Small intestine (tissue), 7 donors: ENCODE measurements around the gene NOX3. TPM values are rescaled to one million over a fixed set of nuclear protein-coding genes. Genes with fewer than 3 reads are reported as not detected.

Experiments used
- DNase-seq, 2 donors: peaks; one replicate each; pipeline versions ENCODE4 v3.0.0 to v3.0.0-alpha.2; 2013
- FAIRE-seq: peaks from 2 replicates; lab custom pipeline; 2012; peaks lifted over from hg19 to GRCh38; lab: Jason Lieb, UNC
- H3K27ac ChIP-seq, 3 donors: one replicate each; pipeline ENCODE4 v1.5.1; 2013; ENCODE audit warnings: low read length in 2 of 3, mild to moderate bottlenecking in 2 of 3, control low read depth in 1 of 3, inconsistent platforms in 1 of 3, low read depth in 1 of 3, moderate library complexity in 1 of 3
- H3K27me3 ChIP-seq, 3 donors: one replicate each; pipeline ENCODE4 v1.6.1; 2013; ENCODE audit warnings: low read length in 3 of 3, inconsistent platforms in 1 of 3; ENCODE audit not compliant: control insufficient read depth in 3 of 3, insufficient read depth in 3 of 3
- H3K36me3 ChIP-seq, 3 donors: one replicate each; pipeline ENCODE4 v1.6.1; 2013; ENCODE audit warnings: low read length in 3 of 3, inconsistent platforms in 1 of 3, low read depth in 1 of 3, mild to moderate bottlenecking in 1 of 3, moderate library complexity in 1 of 3; ENCODE audit not compliant: control insufficient read depth in 3 of 3, insufficient read depth in 2 of 3
- H3K4me1 ChIP-seq, 3 donors: one replicate each; pipeline ENCODE4 v1.6.1; 2013; ENCODE audit warnings: low read length in 2 of 3, inconsistent platforms in 1 of 3, low read depth in 1 of 3, mild to moderate bottlenecking in 1 of 3, moderate library complexity in 1 of 3; ENCODE audit not compliant: control insufficient read depth in 3 of 3, insufficient read depth in 2 of 3
- H3K4me3 ChIP-seq, 3 donors: one replicate each; pipeline ENCODE4 v1.5.1; 2013; ENCODE audit warnings: low read length in 3 of 3, control low read depth in 1 of 3, inconsistent platforms in 1 of 3, low read depth in 1 of 3, mild to moderate bottlenecking in 1 of 3, moderate library complexity in 1 of 3
- H3K9me3 ChIP-seq, 2 donors: one replicate each; pipeline ENCODE4 v1.6.1; 2013; ENCODE audit warnings: low read depth in 1 of 2, low read length in 1 of 2; ENCODE audit not compliant: control insufficient read depth in 2 of 2, insufficient read depth in 1 of 2
- WGBS, 3 donors: extraction: QIAGEN DNeasy Blood & Tissue Kit; methylation state at CpG; one replicate each; pipeline ENCODE4 v1.1.7; 2013; 5-methylcytosine and 5-hydroxymethylcytosine counted together
- polyA plus RNA-seq, 4 donors: library from polyadenylated mRNA; stranded (reverse) in 3 of 4; unstranded in 1 of 4; fragments of 200-250 nt in 3 of 4; fragments of 120-200 nt in 1 of 4; gene quantifications; one replicate each; pipeline versions ENCODE4 v1.2.1 to v1.2.3, GENCODE V29; 2013
- donor health status: healthy with polysubstance abuse.
- donor health status: control.
- donor health status: control.
- donor health status: Bipolar disorder and iron deficiency.
- donor health status: healthy.

Gene NOX3
- polyA plus RNA-seq, 4 donors, result not detected

DNA sequence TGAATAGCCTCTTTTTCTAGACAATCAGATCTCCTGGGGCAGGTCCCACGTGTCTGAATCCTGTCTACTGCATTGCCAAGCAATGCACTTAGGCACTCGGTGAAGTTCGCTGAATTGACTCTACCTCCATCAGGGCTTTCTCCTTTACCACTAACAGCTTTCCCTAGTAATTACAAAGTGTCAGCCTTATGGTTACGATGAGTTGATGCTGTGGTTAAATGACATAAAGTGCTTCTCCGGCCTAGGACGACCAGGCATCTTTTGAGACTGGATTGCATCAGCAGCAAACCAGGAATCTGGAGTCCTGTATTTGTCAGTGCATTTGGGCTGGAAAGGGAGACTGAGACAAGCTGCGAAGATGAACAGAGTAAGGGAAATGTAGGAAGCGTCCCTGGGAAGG, 21.5 kb downstream of the NOX3 start:
- H3K27ac ChIP-seq, result no peak overlapping the region
- no peak overlapping the region for H3K4me3 ChIP-seq
- H3K27me3 ChIP-seq, result no peaks in the 10 kb centered on the region
- FAIRE-seq (no peak), DNase-seq (no peak)
- no peaks in the 10 kb centered on the region for H3K36me3 ChIP-seq
- H3K9me3 ChIP-seq, result no peaks in the 10 kb centered on the region
- 75 to 89% (median 84%) methylated on average over 8 of the region's 8 CpGs for WGBS, 3 donors
- no peaks in the 10 kb centered on the region for H3K4me1 ChIP-seq

DNA sequence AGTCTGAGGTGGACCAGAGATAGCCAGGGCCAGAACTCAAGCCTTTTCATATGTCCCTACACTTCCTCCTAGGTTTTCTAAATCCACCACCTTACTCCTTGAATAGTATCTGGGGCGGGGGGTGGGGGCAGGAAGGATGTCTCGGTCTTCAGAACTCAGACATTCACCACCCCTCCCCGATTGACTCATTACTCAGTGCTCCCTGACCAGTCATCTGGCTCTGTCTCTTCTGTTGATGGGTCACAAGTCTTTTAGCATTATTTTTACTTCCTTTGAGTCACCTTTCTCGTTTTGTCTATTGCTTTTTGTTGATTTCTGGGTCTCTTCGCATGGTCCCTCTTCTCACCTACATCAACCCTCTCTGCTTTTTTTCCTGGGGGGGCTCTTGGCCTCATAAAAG, 23.3 kb downstream of the NOX3 start:
- Histone ChIP-seq H3K4me3 (no peak overlapping the region), H3K27me3 (no peaks in the 10 kb centered on the region), H3K9me3 (no peaks in the 10 kb centered on the region), H3K27ac (no peak overlapping the region), H3K4me1 (no peaks in the 10 kb centered on the region), H3K36me3 (no peaks in the 10 kb centered on the region)
- no peak for FAIRE-seq
- no peak for DNase-seq
- 74 to 85% (median 83%) methylated on average over 5 of the region's 5 CpGs for WGBS, 3 donors

DNA sequence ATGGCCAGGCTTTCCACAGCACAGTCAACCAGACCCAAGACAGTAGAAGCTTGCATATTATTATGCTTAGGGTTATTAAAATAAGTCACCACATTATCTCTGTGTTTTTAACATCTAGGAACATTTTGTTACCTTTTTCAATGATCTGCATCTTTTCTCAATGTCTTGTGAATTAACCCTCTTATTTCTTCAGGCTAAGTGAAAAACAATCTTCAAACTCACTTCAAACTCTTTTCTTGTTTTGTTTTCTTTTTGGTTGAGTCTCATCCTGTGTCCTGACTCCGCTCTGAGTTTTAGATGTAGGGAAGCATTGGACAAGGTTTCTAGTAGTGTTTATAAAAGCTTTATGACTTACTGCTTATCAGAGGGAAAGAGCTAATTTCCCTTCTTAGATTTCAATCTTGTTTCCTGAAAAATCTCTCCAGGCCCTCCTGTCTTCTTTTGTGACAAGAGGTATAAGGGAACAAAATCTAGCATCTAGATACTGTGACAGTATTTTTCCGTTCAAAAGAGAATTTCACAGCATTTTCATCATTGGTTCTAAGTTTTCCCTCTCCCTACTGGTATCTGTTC, 26.2 kb downstream of the NOX3 start:
- H3K27me3 ChIP-seq, result no peaks in the 10 kb centered on the region
- FAIRE-seq, result no peak

DNA sequence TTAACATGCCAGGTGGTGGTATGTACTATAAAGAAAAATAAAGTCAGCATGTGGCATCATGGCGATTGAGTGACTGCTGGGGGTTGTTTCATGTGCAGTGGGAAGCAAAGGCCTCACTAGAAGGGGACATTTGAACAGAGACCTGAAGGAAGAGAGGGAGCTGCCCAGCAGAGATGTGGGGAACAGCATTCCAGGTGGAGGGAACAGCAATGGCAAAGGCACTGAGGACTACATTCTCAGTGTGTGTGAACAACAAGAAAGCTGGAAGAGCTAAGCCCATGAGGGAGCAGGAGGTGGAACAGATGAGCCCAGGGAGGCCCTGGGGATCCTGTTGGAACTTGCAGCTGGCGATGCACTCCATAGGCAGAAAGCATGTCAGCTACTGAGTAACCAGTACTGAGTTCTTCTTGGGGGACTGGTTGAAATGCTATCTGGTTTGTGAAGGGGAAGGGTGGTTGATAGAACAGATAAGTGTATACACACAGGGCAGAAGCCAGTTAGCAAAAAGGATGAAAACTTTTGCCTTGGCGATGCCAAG, 29.2 kb downstream of the NOX3 start:
- Histone ChIP-seq H3K27ac (no peak overlapping the region), H3K27me3 (no peaks in the 10 kb centered on the region), H3K4me1 (no peaks in the 10 kb centered on the region), H3K9me3 (no peaks in the 10 kb centered on the region), H3K36me3 (no peaks in the 10 kb centered on the region), H3K4me3 (no peak overlapping the region)
- no peak for FAIRE-seq
- WGBS, 3 donors, result 93 to 94% (median 94%) methylated on average over 3 of the region's 3 CpGs
- DNase-seq, result no peak

More for the DNA sequence above, 26.2 kb downstream of the NOX3 start:
- Histone ChIP-seq H3K36me3 (no peaks in the 10 kb centered on the region), H3K4me3 (no peak overlapping the region), H3K4me1 (no peaks in the 10 kb centered on the region), H3K27ac (no peak overlapping the region), H3K9me3 (no peaks in the 10 kb centered on the region)
- DNase-seq, result no peak
- 81 to 85% (median 82%) methylated on average over 2 of the region's 2 CpGs for WGBS, 3 donors

DNA sequence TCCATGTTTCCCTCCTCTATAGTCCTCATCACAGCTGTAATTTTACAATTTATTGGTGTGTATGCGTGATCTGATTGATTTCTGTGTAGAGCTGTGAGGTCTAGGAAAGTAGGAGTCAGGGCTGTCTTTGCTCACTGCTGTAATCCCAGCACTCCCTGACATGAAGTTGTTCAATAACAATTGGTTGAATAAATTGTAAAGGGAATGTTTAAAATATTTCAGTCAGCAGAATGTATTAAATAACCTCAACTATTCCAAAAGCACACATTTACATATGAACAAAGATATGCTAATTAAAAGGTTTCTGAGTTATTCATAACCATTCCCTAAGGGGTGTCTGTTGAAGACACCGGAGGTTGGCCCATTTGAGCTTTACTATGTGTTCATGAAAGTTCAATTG, 31.5 kb downstream of the NOX3 start:
- no peak for DNase-seq
- Histone ChIP-seq H3K36me3 (no peaks in the 10 kb centered on the region), H3K4me1 (no peaks in the 10 kb centered on the region), H3K27me3 (no peaks in the 10 kb centered on the region), H3K9me3 (no peaks in the 10 kb centered on the region), H3K27ac (no peak overlapping the region), H3K4me3 (no peak overlapping the region)
- no peak for FAIRE-seq
- WGBS, 3 donors, result 82 to 90% (median 89%) methylated on average over 2 of the region's 2 CpGs

DNA sequence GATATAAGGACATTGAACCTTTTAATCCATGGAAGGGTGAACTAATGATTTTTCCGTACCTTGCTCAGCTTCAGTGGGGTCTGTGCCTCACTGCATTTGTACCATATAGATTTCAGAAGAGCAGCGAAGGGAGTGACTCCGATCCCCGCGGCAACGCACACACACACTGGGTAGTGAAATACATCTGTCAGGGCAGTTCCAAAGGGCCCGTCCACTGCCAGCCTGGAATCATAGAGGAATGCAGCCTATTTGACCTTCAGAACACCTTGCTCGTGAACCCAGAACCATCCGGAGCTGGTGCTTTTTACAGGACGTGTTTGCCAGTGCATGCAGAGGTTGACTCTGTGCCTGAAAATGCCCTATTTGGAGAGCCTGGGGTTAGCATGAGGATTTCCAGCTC, 33.0 kb downstream of the NOX3 start:
- Histone ChIP-seq H3K9me3 (no peaks in the 10 kb centered on the region), H3K4me1 (no peaks in the 10 kb centered on the region), H3K27me3 (no peaks in the 10 kb centered on the region), H3K36me3 (no peaks in the 10 kb centered on the region), H3K4me3 (no peak overlapping the region), H3K27ac (no peak overlapping the region)
- WGBS, 3 donors, result 96% methylated on average over 10 of the region's 10 CpGs
- FAIRE-seq, result no peak
- DNase-seq, result no peak

DNA sequence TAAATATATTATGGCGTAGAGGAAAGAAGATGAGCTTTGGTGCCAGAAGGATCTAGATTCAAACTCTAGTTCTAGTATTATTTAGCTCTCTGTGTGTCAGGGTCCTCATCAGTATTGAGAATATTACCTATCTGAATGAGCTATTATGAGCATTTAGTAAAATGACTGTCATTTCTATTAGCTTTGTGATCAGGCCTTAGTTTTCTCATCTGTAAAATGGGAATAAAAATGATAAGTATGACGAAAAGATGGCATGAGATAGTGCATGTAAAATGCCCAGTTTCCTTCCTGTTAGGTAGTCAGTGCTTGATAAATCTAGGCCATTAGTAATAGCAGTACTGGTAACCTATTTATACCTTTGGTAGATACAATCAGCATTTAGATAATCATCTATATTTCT, 35.1 kb downstream of the NOX3 start:
- Histone ChIP-seq H3K27me3 (no peaks in the 10 kb centered on the region), H3K9me3 (no peaks in the 10 kb centered on the region), H3K4me3 (no peak overlapping the region), H3K36me3 (no peaks in the 10 kb centered on the region), H3K27ac (no peak overlapping the region), H3K4me1 (no peaks in the 10 kb centered on the region)
- WGBS, 3 donors, result 69 to 94% (median 88%) methylated on average over 2 of the region's 2 CpGs
- DNase-seq (no peak), FAIRE-seq (no peak)

DNA sequence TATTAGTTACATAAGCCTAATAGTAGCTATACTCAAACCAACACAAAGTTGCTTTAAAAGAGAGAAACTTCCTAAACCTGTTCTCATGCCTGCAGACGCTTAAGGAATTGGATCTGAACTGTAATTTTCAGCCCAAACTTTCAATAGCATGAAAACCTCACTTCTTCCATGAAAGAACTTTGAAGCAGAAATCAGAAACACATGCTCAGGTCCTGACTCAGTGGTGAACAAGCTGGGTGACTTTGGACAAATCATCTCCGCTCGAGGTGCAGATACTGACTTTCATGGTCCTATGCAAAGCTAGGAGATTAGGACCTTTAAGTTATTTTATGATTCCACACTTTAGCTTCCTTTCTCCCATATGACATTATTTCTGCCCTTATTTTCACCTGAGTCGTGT, 36.5 kb downstream of the NOX3 start:
- no peaks in the 10 kb centered on the region for H3K27me3 ChIP-seq
- H3K4me3 ChIP-seq, result no peak overlapping the region
- no peaks in the 10 kb centered on the region for H3K4me1 ChIP-seq
- DNase-seq (no peak), FAIRE-seq (no peak)
- no peaks in the 10 kb centered on the region for H3K9me3 ChIP-seq
- WGBS, 3 donors, result 88 to 92% (median 89%) methylated on average over 4 of the region's 4 CpGs
- no peak overlapping the region for H3K27ac ChIP-seq
- H3K36me3 ChIP-seq, result no peaks in the 10 kb centered on the region
